Upper lobe of left lung (tissue), 6 donors: ENCODE results near the gene SPRING1. TPM values are rescaled to one million over a fixed set of nuclear protein-coding genes. Genes with fewer than 3 reads are reported as not detected.
A peak's percentile ranks its signal among the peaks of the same experiment; 100 is the strongest.

Experiments used
- ATAC-seq, 2 donors: fragments of 200-7000 bp; cut with Tn5 transposase; one replicate each; pipeline ENCODE4 v1.9.1; 2022; ENCODE audit warnings: mild to moderate bottlenecking in 2 of 2, moderate library complexity in 2 of 2; ENCODE audit not compliant: low FRiP score in 2 of 2
- DNase-seq, 2 donors: peaks; one replicate each; pipeline ENCODE4 v3.0.0-alpha.2; 2019 to 2020
- H3K27ac ChIP-seq, 4 donors: fragments of 200-600 bp; sonication (generic); one replicate each; pipeline ENCODE4 v1.5.1; 2016 to 2019
- H3K27me3 ChIP-seq, 4 donors: fragments of 200-600 bp; sonication (generic); one replicate each; pipeline ENCODE4 v1.5.1; 2017 to 2019
- H3K36me3 ChIP-seq, 4 donors: fragments of 200-600 bp; sonication (generic); one replicate each; pipeline ENCODE4 v1.5.1; 2016 to 2019
- H3K4me1 ChIP-seq, 4 donors: fragments of 200-600 bp; sonication (generic); one replicate each; pipeline ENCODE4 v1.5.1; 2018 to 2019
- H3K4me3 ChIP-seq, 4 donors: fragments of 200-600 bp; sonication (generic); one replicate each; pipeline ENCODE4 v1.5.1; 2017 to 2019; ENCODE audit warnings: mild to moderate bottlenecking in 2 of 4, moderate library complexity in 1 of 4
- H3K9me3 ChIP-seq, 4 donors: fragments of 200-600 bp; sonication (generic); one replicate each; pipeline ENCODE4 v1.5.1; 2018 to 2019
- EP300 ChIP-seq, 4 donors: sonication (generic); formaldehyde crosslinking; IDR thresholded peaks; one replicate each; pipeline ENCODE4 v1.5.1; 2017; ENCODE audit warnings: antibody characterized with exemption in 4 of 4, control low read depth in 2 of 4
- POLR2A ChIP-seq, 4 donors: fragments of 450-650 bp; IDR thresholded peaks; one replicate each; pipeline ENCODE4 v1.5.1; 2016 to 2017; ENCODE audit warnings: antibody characterized with exemption in 4 of 4, mild to moderate bottlenecking in 2 of 4
- POLR2AphosphoS5 ChIP-seq, 2 donors: sonication (generic); formaldehyde crosslinking; IDR thresholded peaks; one replicate each; pipeline ENCODE4 v1.5.1; 2017; ENCODE audit warnings: antibody characterized with exemption in 2 of 2
- WGBS, 2 donors: methylation state at CpG; one replicate each; pipeline ENCODE4 v1.1.5; 2017 to 2018; 5-methylcytosine and 5-hydroxymethylcytosine counted together
- total RNA-seq, 6 donors: library from RNA; depleted of rRNA in 4 of 6; stranded (reverse); fragments of >200 nt in 4 of 6; gene quantifications; one replicate each; pipeline versions ENCODE4 v1.1.0 to v1.2.1, GENCODE V29; 2016 to 2021
- TF ChIP-seq, protein P1 (sequence below), 6 experiments: fragments of 450-650 bp in 4 of 6; fragments of 200-600 bp in 2 of 6; sonication (generic) in 2 of 6; IDR thresholded peaks; one replicate each; pipeline ENCODE4 v1.5.1; 2016 to 2019; ENCODE audit warnings: antibody characterized with exemption in 6 of 6
- donor health status: DM: no; HTN: no; CAD: no; lungs with moderate emphysema.
- donor health status: DM: no; HTN: yes; CAD: no; lungs with severe emphysema.

SPRING1 gene
- total RNA-seq, result 100 to 1,000 TPM in 5 of 6 donors, 10 to 100 TPM in 1; 86.8 to 134 (median 119) TPM

DNA sequence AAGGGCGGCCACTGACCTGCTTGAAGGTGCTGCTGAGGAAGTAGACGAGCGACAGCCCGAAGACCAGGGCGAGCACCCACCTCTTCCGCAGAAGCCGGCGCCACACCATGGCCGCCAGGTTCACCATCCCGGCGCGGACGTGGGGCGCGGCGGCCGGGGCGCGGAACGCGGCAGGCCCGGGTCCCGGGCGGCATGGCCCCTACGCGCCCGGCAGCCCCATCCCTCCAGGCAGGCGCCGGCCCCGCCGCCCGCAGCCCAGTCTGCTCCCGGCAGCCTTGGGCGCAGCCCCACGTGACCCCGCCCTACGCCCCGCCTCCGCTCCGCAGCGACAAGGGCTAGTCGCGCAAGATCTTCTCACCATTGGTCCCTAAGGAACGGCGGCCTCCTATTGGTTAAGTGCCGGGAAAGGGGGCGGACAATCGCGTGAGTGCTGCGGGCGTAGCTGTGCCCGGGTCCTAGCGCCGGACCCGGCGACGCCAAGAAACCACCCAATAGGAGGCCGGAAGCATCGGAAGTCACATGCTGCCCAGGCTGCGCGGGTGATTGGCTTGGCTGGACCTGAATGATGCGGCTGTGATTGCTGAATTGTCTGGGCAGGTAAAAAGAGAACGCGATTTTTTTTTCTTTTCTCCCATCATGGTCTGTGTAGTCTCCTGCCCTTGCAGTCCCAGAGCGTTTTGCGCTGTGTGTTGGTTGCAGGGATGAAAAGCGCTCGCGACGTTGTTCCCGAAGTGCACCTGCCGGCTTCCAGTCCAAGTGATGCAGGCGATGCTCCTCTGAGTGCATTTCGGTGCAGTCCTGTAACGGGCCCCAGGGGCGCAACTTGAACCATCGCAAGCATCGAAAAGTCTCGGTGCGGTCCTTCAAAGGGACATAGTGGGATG, at the start of gene SPRING1, which contains the start of gene RNFT2:
Gene SPRING1 (minus strand): TSS at position 296 of the 884 bp plus-strand sequence. CDS start 169 bp downstream, at position 127.
Gene RNFT2 (plus strand): TSS at position 542 of the 884 bp plus-strand sequence. CDS start 2,183 bp downstream, outside the sequence.
- no peaks in the 10 kb centered on the region for H3K9me3 ChIP-seq
- DNase-seq (peak; percentile 99 to 100), ATAC-seq (peak; percentile 98 to 99)
- peak within 1 kb of the TSS; percentile 83 to 91 (median 88) for H3K27ac ChIP-seq
- H3K36me3 ChIP-seq, result peaks cover 0 to 16% (median 12%) of the 10 kb centered on the region in 4 donors
- H3K4me1 ChIP-seq, result peaks cover 11 to 20% (median 17%) of the 10 kb centered on the region in 4 donors
- 0% methylated on average over 15 to 38 of the region's 80 CpGs for WGBS, 2 donors
- H3K27me3 ChIP-seq, result no peaks in the 10 kb centered on the region
- TF ChIP-seq EP300 (IDR thresholded peaks at IDR 0.05) (no peak), POLR2A (IDR thresholded peaks at IDR 0.05) (peak in 3 of 4 donors; percentile 91 to 96 (median 95)), POLR2AphosphoS5 (IDR thresholded peaks at IDR 0.05) (peak; percentile 77 to 87)
- TF ChIP-seq, protein P1, sequence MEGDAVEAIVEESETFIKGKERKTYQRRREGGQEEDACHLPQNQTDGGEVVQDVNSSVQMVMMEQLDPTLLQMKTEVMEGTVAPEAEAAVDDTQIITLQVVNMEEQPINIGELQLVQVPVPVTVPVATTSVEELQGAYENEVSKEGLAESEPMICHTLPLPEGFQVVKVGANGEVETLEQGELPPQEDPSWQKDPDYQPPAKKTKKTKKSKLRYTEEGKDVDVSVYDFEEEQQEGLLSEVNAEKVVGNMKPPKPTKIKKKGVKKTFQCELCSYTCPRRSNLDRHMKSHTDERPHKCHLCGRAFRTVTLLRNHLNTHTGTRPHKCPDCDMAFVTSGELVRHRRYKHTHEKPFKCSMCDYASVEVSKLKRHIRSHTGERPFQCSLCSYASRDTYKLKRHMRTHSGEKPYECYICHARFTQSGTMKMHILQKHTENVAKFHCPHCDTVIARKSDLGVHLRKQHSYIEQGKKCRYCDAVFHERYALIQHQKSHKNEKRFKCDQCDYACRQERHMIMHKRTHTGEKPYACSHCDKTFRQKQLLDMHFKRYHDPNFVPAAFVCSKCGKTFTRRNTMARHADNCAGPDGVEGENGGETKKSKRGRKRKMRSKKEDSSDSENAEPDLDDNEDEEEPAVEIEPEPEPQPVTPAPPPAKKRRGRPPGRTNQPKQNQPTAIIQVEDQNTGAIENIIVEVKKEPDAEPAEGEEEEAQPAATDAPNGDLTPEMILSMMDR (IDR thresholded peaks at IDR 0.05), result peak in 4 of 6 experiments; percentile 10 to 31 (median 26)
- H3K4me3 ChIP-seq, result peak within 1 kb of the TSS; percentile 68 to 99 (median 94)

DNA sequence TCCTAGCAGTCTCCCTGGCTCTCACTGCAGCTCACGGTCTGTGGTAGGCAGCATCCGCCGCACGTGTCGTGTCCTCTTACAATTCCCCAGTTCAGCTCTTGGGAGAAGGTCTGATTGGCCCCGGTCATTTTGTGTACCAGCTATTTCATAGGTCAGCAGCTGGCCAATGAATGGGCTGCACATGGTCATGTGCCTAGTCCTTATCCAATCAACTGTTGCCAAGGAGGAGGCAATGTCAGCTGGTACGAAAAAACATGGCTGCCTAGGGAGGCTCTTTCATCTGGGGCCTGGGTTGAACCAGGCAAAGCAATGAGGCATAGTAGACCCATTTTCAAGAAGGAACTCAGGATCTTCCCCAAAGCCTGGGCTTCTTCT, 46.4 kb upstream of the SPRING1 start:
- WGBS, 2 donors, result 92 to 96% methylated on average over 7 of the region's 7 CpGs
- Histone ChIP-seq H3K4me1 (no peaks in the 10 kb centered on the region), H3K27me3 (no peaks in the 10 kb centered on the region), H3K27ac (no peak overlapping the region), H3K36me3 (no peaks in the 10 kb centered on the region), H3K4me3 (no peak overlapping the region), H3K9me3 (no peaks in the 10 kb centered on the region)
- DNase-seq (no peak), ATAC-seq (peak in 1 of 2 donors; percentile 5)
- TF ChIP-seq, protein P1 (IDR thresholded peaks at IDR 0.05), result no peak
- TF ChIP-seq EP300 (IDR thresholded peaks at IDR 0.05) (no peak), POLR2AphosphoS5 (IDR thresholded peaks at IDR 0.05) (no peak), POLR2A (IDR thresholded peaks at IDR 0.05) (no peak)

DNA sequence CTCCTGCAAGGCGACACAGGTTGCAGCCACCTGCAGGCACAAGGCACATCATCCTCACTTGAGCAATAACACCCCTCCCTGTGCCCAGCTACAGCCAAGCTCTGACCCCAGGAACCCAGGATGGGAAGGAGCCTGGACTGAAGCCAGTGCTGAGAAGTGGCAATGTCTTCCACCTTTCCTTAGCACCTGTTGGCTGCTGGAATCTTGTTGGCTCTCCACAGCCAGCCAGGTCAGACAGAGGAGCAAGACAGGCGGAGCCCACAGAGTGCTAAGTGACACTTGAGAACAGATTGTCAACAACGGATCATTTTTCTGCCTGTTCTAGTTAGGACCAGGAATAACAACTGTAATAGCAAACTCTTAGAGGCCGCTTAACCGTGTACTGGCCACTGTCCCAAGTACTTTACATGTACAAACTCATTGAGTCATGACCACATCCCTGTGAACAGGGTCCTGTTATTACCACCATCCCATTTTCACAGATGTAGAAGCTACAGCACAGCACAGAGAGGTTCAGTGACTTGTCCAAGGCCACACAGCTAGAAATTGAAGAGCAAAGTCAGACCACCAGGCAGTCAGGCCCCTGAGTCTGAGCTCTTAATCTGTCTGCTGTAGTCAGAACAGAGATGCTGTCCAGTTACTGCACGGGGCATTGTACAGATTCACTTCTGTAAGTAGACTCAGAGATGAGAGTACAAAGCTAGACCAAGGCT, 45.8 kb upstream of the SPRING1 start:
- Histone ChIP-seq H3K4me1 (no peaks in the 10 kb centered on the region), H3K36me3 (no peaks in the 10 kb centered on the region), H3K4me3 (no peak overlapping the region), H3K9me3 (no peaks in the 10 kb centered on the region), H3K27ac (no peak overlapping the region), H3K27me3 (no peaks in the 10 kb centered on the region)
- TF ChIP-seq POLR2AphosphoS5 (IDR thresholded peaks at IDR 0.05) (no peak), POLR2A (IDR thresholded peaks at IDR 0.05) (no peak), EP300 (IDR thresholded peaks at IDR 0.05) (no peak)
- TF ChIP-seq, protein P1 (IDR thresholded peaks at IDR 0.05), result no peak
- DNase-seq, result peak in 1 of 2 donors; percentile 59
- ATAC-seq, result peak; percentile 45 to 80
- WGBS, 2 donors, result 63 to 84% methylated on average over 2 to 6 of the region's 6 CpGs

DNA sequence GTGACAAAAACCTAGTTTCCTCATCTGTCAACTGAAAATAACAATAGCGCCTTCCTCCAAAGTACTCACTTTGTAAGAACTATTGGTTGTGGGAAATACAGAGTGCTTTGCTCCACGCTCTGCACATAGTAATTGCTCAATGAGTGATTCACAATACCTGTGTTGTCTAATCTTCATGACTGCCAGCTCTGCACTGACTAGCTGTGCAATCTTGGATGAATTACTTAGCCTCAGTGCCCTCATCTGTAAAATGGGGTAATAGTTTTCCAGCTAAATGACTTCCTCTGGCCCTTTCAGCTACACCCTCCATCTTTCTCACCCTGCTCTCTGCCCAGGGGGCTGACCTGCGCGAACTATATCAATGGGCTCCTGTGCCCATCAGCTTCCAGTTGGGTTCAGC, 43.1 kb upstream of the SPRING1 start:
- no peaks in the 10 kb centered on the region for H3K4me1 ChIP-seq
- H3K27ac ChIP-seq, result no peak overlapping the region
- H3K27me3 ChIP-seq, result no peaks in the 10 kb centered on the region
- ATAC-seq (no peak), DNase-seq (no peak)
- no peak for TF ChIP-seq EP300 (IDR thresholded peaks at IDR 0.05)
- TF ChIP-seq, protein P1 (IDR thresholded peaks at IDR 0.05), result no peak
- no peak for TF ChIP-seq POLR2A (IDR thresholded peaks at IDR 0.05)
- TF ChIP-seq POLR2AphosphoS5 (IDR thresholded peaks at IDR 0.05), result no peak
- no peak overlapping the region for H3K4me3 ChIP-seq
- 75 to 88% methylated on average over 4 of the region's 4 CpGs for WGBS, 2 donors
- H3K36me3 ChIP-seq, result no peaks in the 10 kb centered on the region
- H3K9me3 ChIP-seq, result no peaks in the 10 kb centered on the region
